PC-3 (cell line): ENCODE results near the gene MS4A18. TPM values are rescaled to one million over a fixed set of nuclear protein-coding genes. Genes with fewer than 3 reads are reported as not detected.
"Not testable (repeated sequence)": the region's sequence is repeated elsewhere in the genome, so short reads cannot be mapped to it uniquely, and the experiment has no call there.

ENCODE experiments used
- ATAC-seq: fragments of 200-7000 bp; cut with Tn5 transposase; 2 replicates; pipeline ENCODE4 v1.9.1; 2020; ENCODE audit warnings: mild to moderate bottlenecking, moderate library complexity
- BruUV-seq: library from RNA; stranded (reverse); fragments of 400-500 nt; replicated peaks from 2 replicates; lab custom pipeline; 2021; lab: Mats Ljungman, UMichigan
- CTCF ChIA-PET: fragments of 300-600 bp; sonication (Branson Sonifier 250); formaldehyde crosslinking; loops from one replicate; lab custom pipeline; 2022; ENCODE audit warnings: antibody characterized with exemption; lab: Charles Lee
- POLR2A ChIA-PET: fragments of 300-600 bp; sonication (Branson Sonifier 250); formaldehyde crosslinking; loops from one replicate; lab custom pipeline; 2022; ENCODE audit warnings: antibody characterized with exemption; ENCODE audit not compliant: unreplicated experiment; lab: Charles Lee
- DNase-seq: peaks from one replicate; pipeline ENCODE4 v3.0.0-alpha.2; 2015
- H2AFZ ChIP-seq: fragments of 300-600 bp; sonication (generic); 2 replicates; pipeline ENCODE4 v1.6.0; 2016; ENCODE audit warnings: antibody characterized with exemption, low read length
- H3F3A ChIP-seq: fragments of 300-600 bp; sonication (generic); one replicate; pipeline ENCODE4 v1.6.0; 2017; ENCODE audit warnings: antibody characterized with exemption, low read length, control low read depth, mild to moderate bottlenecking; ENCODE audit not compliant: unreplicated experiment
- H3K27ac ChIP-seq: fragments of 300-600 bp; sonication (generic); 2 replicates; pipeline ENCODE4 v1.5.1; 2016; ENCODE audit warnings: mild to moderate bottlenecking, low read length
- H3K27me3 ChIP-seq: fragments of 300-600 bp; sonication (generic); 2 replicates; pipeline ENCODE4 v1.6.1; 2016; ENCODE audit warnings: low read length, mixed read lengths
- H3K36me3 ChIP-seq: fragments of 300-600 bp; sonication (generic); 2 replicates; pipeline ENCODE4 v1.6.1; 2016; ENCODE audit warnings: low read depth, mixed run types, low read length, mixed read lengths
- H3K4me1 ChIP-seq: fragments of 300-600 bp; sonication (generic); 2 replicates; pipeline ENCODE4 v1.5.1; 2016; ENCODE audit warnings: low read length; ENCODE audit not compliant: insufficient read depth
- H3K4me2 ChIP-seq: fragments of 300-600 bp; sonication (generic); 2 replicates; pipeline ENCODE4 v1.6.0; 2016; ENCODE audit warnings: low read length
- H3K4me3 ChIP-seq: fragments of 300-600 bp; sonication (generic); 2 replicates; pipeline ENCODE4 v1.5.1; 2016; ENCODE audit warnings: mild to moderate bottlenecking, low read length, mixed read lengths
- H3K79me2 ChIP-seq: fragments of 300-600 bp; sonication (generic); 2 replicates; pipeline ENCODE4 v1.6.1; 2017; ENCODE audit warnings: low read length, mixed read lengths
- H3K9ac ChIP-seq: fragments of 300-600 bp; sonication (generic); 2 replicates; pipeline ENCODE4 v1.6.0; 2016; ENCODE audit warnings: mild to moderate bottlenecking, low read length
- H3K9me2 ChIP-seq: fragments of 300-600 bp; sonication (generic); replicated peaks from 2 replicates; pipeline ENCODE4 v1.6.1; 2016; ENCODE audit warnings: mixed run types, low read length, mixed read lengths
- H3K9me3 ChIP-seq: fragments of 300-600 bp; sonication (generic); 2 replicates; pipeline ENCODE4 v1.6.1; 2016; ENCODE audit warnings: low read length, mixed read lengths
- H4K20me1 ChIP-seq: fragments of 300-600 bp; sonication (generic); 2 replicates; pipeline ENCODE4 v1.6.1; 2016; ENCODE audit warnings: low read length, mixed read lengths
- CTCF ChIP-seq: fragments of 300-600 bp; sonication (generic); conservative IDR thresholded peaks from 2 replicates; pipeline ENCODE4 v1.5.1; 2017; ENCODE audit warnings: antibody characterized with exemption, low read depth, mild to moderate bottlenecking, low read length
- EZH2 ChIP-seq: fragments of 300-600 bp; sonication (generic); IDR thresholded peaks from one replicate; pipeline ENCODE4 v1.6.1; 2017; ENCODE audit warnings: antibody characterized with exemption, mild to moderate bottlenecking, low read length; ENCODE audit not compliant: unreplicated experiment
- EZH2phosphoT487 ChIP-seq: fragments of 300-600 bp; sonication (generic); IDR thresholded peaks from 2 replicates; pipeline ENCODE4 v1.6.1; 2018; ENCODE audit warnings: mild to moderate bottlenecking, antibody characterized with exemption, low read length, borderline replicate concordance
- intact Hi-C: fragments of 100-400 bp; cut with micrococcal nuclease; formaldehyde crosslinking; loops from 2 replicates; pipeline ENCODE4 v1.9.0; 2023
- total RNA-seq: library from RNA; depleted of rRNA; stranded (reverse); fragments of >200 nt; gene quantifications from 2 replicates; pipeline ENCODE4 v1.2.3, GENCODE V29; 2014

MS4A18 gene
- total RNA-seq, 1 experiment from 2014 or later, result not detected

- Histone ChIP-seq H3K27me3 (peaks cover 73% of the 10 kb centered on the region), H3K4me1 (no peaks in the 10 kb centered on the region), H3K36me3 (no peaks in the 10 kb centered on the region), H3K79me2 (no peaks in the 10 kb centered on the region), H3F3A (no peaks in the 10 kb centered on the region), H3K27ac (no peak overlapping the region), H3K9ac (no peak overlapping the region), H2AFZ (no peak overlapping the region), H4K20me1 (no peaks in the 10 kb centered on the region), H3K4me3 (no peak overlapping the region), H3K9me3 (no peaks in the 10 kb centered on the region), H3K9me2 (no peaks in the 10 kb centered on the region), H3K4me2 (no peak overlapping the region)
- no peak for DNase-seq
- no TSS peak for BruUV-seq
- TF ChIP-seq EZH2, result no peak
- no peak for TF ChIP-seq CTCF
- no peak for TF ChIP-seq EZH2phosphoT487
- intact Hi-C loops, result no loop called here
- ChIA-PET CTCF (no interaction called here), POLR2A (no interaction called here)
- no peak for ATAC-seq
These were observed 13.2 kb upstream of the MS4A18 start for GRCh38 chr11:60711276-60711675.

- H3K9ac ChIP-seq, H3K36me3 ChIP-seq, H3K79me2 ChIP-seq, intact Hi-C loops, H3F3A ChIP-seq, H3K27ac ChIP-seq, H3K4me2 ChIP-seq, BruUV-seq, POLR2A ChIA-PET, H3K4me3 ChIP-seq, CTCF ChIA-PET, H4K20me1 ChIP-seq, H3K4me1 ChIP-seq, ATAC-seq, H2AFZ ChIP-seq, H3K9me3 ChIP-seq, DNase-seq, H3K9me2 ChIP-seq: not testable (repeated sequence)
- peaks cover 81% of the 10 kb centered on the region for H3K27me3 ChIP-seq
These were observed 11.1 kb upstream of the MS4A18 start for GRCh38 chr11:60713423-60713822.

- POLR2A ChIA-PET, result no interaction called here
- no peak for TF ChIP-seq CTCF
- no peak for TF ChIP-seq EZH2
- no peak for TF ChIP-seq EZH2phosphoT487
- Histone ChIP-seq H3K9me2 (no peaks in the 10 kb centered on the region), H3K9ac (no peak overlapping the region), H3K27ac (no peak overlapping the region), H3K27me3 (peaks cover 84% of the 10 kb centered on the region), H2AFZ (no peak overlapping the region), H3K4me2 (no peak overlapping the region), H3K4me1 (no peaks in the 10 kb centered on the region), H3K9me3 (no peaks in the 10 kb centered on the region), H4K20me1 (no peaks in the 10 kb centered on the region), H3K4me3 (no peak overlapping the region), H3F3A (no peaks in the 10 kb centered on the region), H3K36me3 (no peaks in the 10 kb centered on the region), H3K79me2 (no peaks in the 10 kb centered on the region)
- CTCF ChIA-PET, result no interaction called here
- DNase-seq, result no peak
- intact Hi-C loops, result no loop called here
- no peak for ATAC-seq
- no TSS peak for BruUV-seq
These were observed 6.6 kb upstream of the MS4A18 start for GRCh38 chr11:60717956-60718355.
